Measurements from ENCODE around the gene DPEP2.
"Not testable (repeated sequence)": the region's sequence is repeated elsewhere in the genome, so short reads cannot be mapped to it uniquely, and the experiment has no call there.

DPEP2 gene

GRCh38 chr16:68019167-68019680, 19.9 kb upstream of the DPEP2 start:
- no peak overlapping the region for H3K27ac ChIP-seq (ENCODE audit: poor library complexity, severe bottlenecking)
- TF ChIP-seq, protein P1, sequence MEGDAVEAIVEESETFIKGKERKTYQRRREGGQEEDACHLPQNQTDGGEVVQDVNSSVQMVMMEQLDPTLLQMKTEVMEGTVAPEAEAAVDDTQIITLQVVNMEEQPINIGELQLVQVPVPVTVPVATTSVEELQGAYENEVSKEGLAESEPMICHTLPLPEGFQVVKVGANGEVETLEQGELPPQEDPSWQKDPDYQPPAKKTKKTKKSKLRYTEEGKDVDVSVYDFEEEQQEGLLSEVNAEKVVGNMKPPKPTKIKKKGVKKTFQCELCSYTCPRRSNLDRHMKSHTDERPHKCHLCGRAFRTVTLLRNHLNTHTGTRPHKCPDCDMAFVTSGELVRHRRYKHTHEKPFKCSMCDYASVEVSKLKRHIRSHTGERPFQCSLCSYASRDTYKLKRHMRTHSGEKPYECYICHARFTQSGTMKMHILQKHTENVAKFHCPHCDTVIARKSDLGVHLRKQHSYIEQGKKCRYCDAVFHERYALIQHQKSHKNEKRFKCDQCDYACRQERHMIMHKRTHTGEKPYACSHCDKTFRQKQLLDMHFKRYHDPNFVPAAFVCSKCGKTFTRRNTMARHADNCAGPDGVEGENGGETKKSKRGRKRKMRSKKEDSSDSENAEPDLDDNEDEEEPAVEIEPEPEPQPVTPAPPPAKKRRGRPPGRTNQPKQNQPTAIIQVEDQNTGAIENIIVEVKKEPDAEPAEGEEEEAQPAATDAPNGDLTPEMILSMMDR (IDR thresholded peaks at IDR 0.05; ENCODE audit: poor library complexity, severe bottlenecking), result no peak
- H3K36me3 ChIP-seq (ENCODE audit: low read depth), result peaks cover 12% of the 10 kb centered on the region
- no peak overlapping the region for H3K4me3 ChIP-seq (ENCODE audit: severe bottlenecking)
- no peaks in the 10 kb centered on the region for H3K9me3 ChIP-seq (ENCODE audit: severe bottlenecking)
- H3K4me1 ChIP-seq (ENCODE audit: insufficient read depth, poor library complexity, severe bottlenecking), result peaks cover 6% of the 10 kb centered on the region
- ATAC-seq (ENCODE audit: low read depth) (no peak), DNase-seq (ENCODE audit: low spot score) (no peak)
- H3K27me3 ChIP-seq (ENCODE audit: insufficient read depth, poor library complexity, severe bottlenecking), result no peaks in the 10 kb centered on the region

GRCh38 chr16:68015681-68016080, 16.4 kb upstream of the DPEP2 start, which contains the start of gene DPEP2NB:
TSS of gene DPEP2NB (minus strand) at chr16:68015911. CDS start at chr16:68015770, 141 bp downstream.
- ATAC-seq (ENCODE audit: low read depth) (no peak), DNase-seq (ENCODE audit: low spot score) (no peak)

GRCh38 chr16:68013440-68013839, 14.2 kb upstream of the DPEP2 start:
- Histone ChIP-seq H3K27me3 (ENCODE audit: insufficient read depth, poor library complexity, severe bottlenecking) (no peaks in the 10 kb centered on the region), H3K4me3 (ENCODE audit: severe bottlenecking) (no peak overlapping the region), H3K9me3 (ENCODE audit: severe bottlenecking) (no peaks in the 10 kb centered on the region), H3K4me1 (ENCODE audit: insufficient read depth, poor library complexity, severe bottlenecking) (peaks cover 5% of the 10 kb centered on the region), H3K27ac (ENCODE audit: poor library complexity, severe bottlenecking) (no peak overlapping the region), H3K36me3 (ENCODE audit: low read depth) (no peaks in the 10 kb centered on the region)
- no peak for DNase-seq (ENCODE audit: low spot score)
- ATAC-seq (ENCODE audit: low read depth), result peak; percentile 42; the same call in 2 of the 3 replicates
- TF ChIP-seq, protein P1 (IDR thresholded peaks at IDR 0.05; ENCODE audit: poor library complexity, severe bottlenecking), result no peak

More at GRCh38 chr16:68015681-68016080, 16.4 kb upstream of the DPEP2 start, which contains the start of gene DPEP2NB:
- Histone ChIP-seq H3K4me1 (ENCODE audit: insufficient read depth, poor library complexity, severe bottlenecking) (peaks cover 5% of the 10 kb centered on the region), H3K4me3 (ENCODE audit: severe bottlenecking) (no peak within 1 kb of the TSS), H3K27ac (ENCODE audit: poor library complexity, severe bottlenecking) (no peak within 1 kb of the TSS), H3K9me3 (ENCODE audit: severe bottlenecking) (no peaks in the 10 kb centered on the region), H3K36me3 (ENCODE audit: low read depth) (no peaks in the 10 kb centered on the region), H3K27me3 (ENCODE audit: insufficient read depth, poor library complexity, severe bottlenecking) (no peaks in the 10 kb centered on the region)
- TF ChIP-seq, protein P1 (IDR thresholded peaks at IDR 0.05; ENCODE audit: poor library complexity, severe bottlenecking), result no peak

GRCh38 chr16:68009872-68010271, 10.6 kb upstream of the DPEP2 start:
- H3K4me3 ChIP-seq (ENCODE audit: severe bottlenecking); DNase-seq (ENCODE audit: low spot score); ATAC-seq (ENCODE audit: low read depth); H3K36me3 ChIP-seq (ENCODE audit: low read depth); H3K9me3 ChIP-seq (ENCODE audit: severe bottlenecking); H3K27me3 ChIP-seq (ENCODE audit: insufficient read depth, poor library complexity, severe bottlenecking); H3K27ac ChIP-seq (ENCODE audit: poor library complexity, severe bottlenecking): not testable (repeated sequence)
- peaks cover 11% of the 10 kb centered on the region for H3K4me1 ChIP-seq (ENCODE audit: insufficient read depth, poor library complexity, severe bottlenecking)

- Histone ChIP-seq H3K36me3 (ENCODE audit: low read depth) (no peaks in the 10 kb centered on the region), H3K27me3 (ENCODE audit: insufficient read depth, poor library complexity, severe bottlenecking) (no peaks in the 10 kb centered on the region), H3K9me3 (ENCODE audit: severe bottlenecking) (no peaks in the 10 kb centered on the region), H3K4me1 (ENCODE audit: insufficient read depth, poor library complexity, severe bottlenecking) (peaks cover 11% of the 10 kb centered on the region), H3K27ac (ENCODE audit: poor library complexity, severe bottlenecking) (no peak overlapping the region), H3K4me3 (ENCODE audit: severe bottlenecking) (no peak overlapping the region)
- DNase-seq (ENCODE audit: low spot score) (no peak), ATAC-seq (ENCODE audit: low read depth) (no peak)
- TF ChIP-seq, protein P1 (IDR thresholded peaks at IDR 0.05; ENCODE audit: poor library complexity, severe bottlenecking), result no peak
Measured at GRCh38 chr16:68009157-68009735, 10.0 kb upstream of the DPEP2 start.
